Fibroblast of lung (primary cell): ENCODE data around the gene ZDHHC9. TPM values are rescaled to one million over a fixed set of nuclear protein-coding genes. Genes with fewer than 3 reads are reported as not detected.

Experiments
- DNase-seq, 2 donors: peaks; one replicate each; pipeline versions ENCODE4 v3.0.0 to v3.0.0-alpha.2; 2010; ENCODE audit warnings: low read depth in 2 of 2
- H2AFZ ChIP-seq: 2 replicates; pipeline ENCODE4 v1.5.1; 2012; ENCODE audit warnings: low read length, control low read depth, inconsistent platforms
- H3K27ac ChIP-seq: 2 replicates; pipeline ENCODE4 v1.5.1; 2011; ENCODE audit warnings: low read length, control low read depth; ENCODE audit not compliant: insufficient read depth
- H3K27me3 ChIP-seq: 2 replicates; pipeline ENCODE4 v1.5.1; 2011; ENCODE audit warnings: mild to moderate bottlenecking, low read length; ENCODE audit not compliant: control insufficient read depth, insufficient read depth
- H3K36me3 ChIP-seq: 2 replicates; pipeline ENCODE4 v1.5.1; 2011; ENCODE audit warnings: low read length; ENCODE audit not compliant: control insufficient read depth, insufficient read depth
- H3K4me1 ChIP-seq: 2 replicates; pipeline ENCODE4 v1.5.1; 2011; ENCODE audit warnings: low read length; ENCODE audit not compliant: control insufficient read depth, insufficient read depth; ENCODE audit errors: extremely low read depth
- H3K4me2 ChIP-seq: 2 replicates; pipeline ENCODE4 v1.5.1; 2011; ENCODE audit warnings: low read length, control low read depth; ENCODE audit not compliant: insufficient read depth; ENCODE audit errors: extremely low read depth
- H3K4me3 ChIP-seq, 4 experiments: fragments of 200-600 bp in 1 of 4; sonication (generic) in 1 of 4; replicated peaks in 1 of 4; 2 replicates each; pipeline ENCODE4 v1.5.1; 2011 to 2016; ENCODE audit warnings: low read length in 4 of 4, low read depth in 3 of 4, mild to moderate bottlenecking in 3 of 4, control low read depth in 2 of 4, inconsistent platforms in 1 of 4, mixed read lengths in 1 of 4; ENCODE audit not compliant: insufficient read depth in 1 of 4; ENCODE audit errors: control extremely low read depth in 1 of 4
- H3K79me2 ChIP-seq: 2 replicates; pipeline ENCODE4 v1.5.1; 2012; ENCODE audit warnings: mild to moderate bottlenecking, low read length, inconsistent platforms; ENCODE audit not compliant: control insufficient read depth, insufficient read depth
- H3K9ac ChIP-seq: 2 replicates; pipeline ENCODE4 v1.5.1; 2011; ENCODE audit warnings: mild to moderate bottlenecking, low read length, control low read depth; ENCODE audit not compliant: insufficient read depth
- H3K9me3 ChIP-seq: 2 replicates; pipeline ENCODE4 v1.5.1; 2012; ENCODE audit warnings: low read depth, low read length; ENCODE audit not compliant: control insufficient read depth, insufficient read depth
- H4K20me1 ChIP-seq: 2 replicates; pipeline ENCODE4 v1.5.1; 2011; ENCODE audit warnings: low read length; ENCODE audit not compliant: control insufficient read depth, insufficient read depth; ENCODE audit errors: extremely low read depth
- EZH2 ChIP-seq: IDR thresholded peaks from 2 replicates; pipeline ENCODE4 v1.5.1; 2012; ENCODE audit warnings: low read length, control low read depth, mild to moderate bottlenecking; ENCODE audit errors: missing control alignments
- polyA plus RNA-seq, 2 donors: library from polyadenylated mRNA; depleted of rRNA in 1 of 2; stranded (reverse) in 1 of 2; unstranded in 1 of 2; fragments of >200 nt; gene quantifications; 2 replicates each; pipeline ENCODE4 v1.2.1, GENCODE V29; 2011 to 2012; ENCODE audit warnings: missing spikeins in 1 of 2
- total RNA-seq: library from RNA; depleted of rRNA; stranded (reverse); fragments of >200 nt; gene quantifications from 2 replicates; pipeline ENCODE4 v1.2.1, GENCODE V29; 2014
- TF ChIP-seq, protein P1 (sequence below), 2 donors: IDR thresholded peaks in 1 of 2; conservative IDR thresholded peaks in 1 of 2; 1 replicate in 1 of 2; 2 replicates in 1 of 2; pipeline ENCODE4 v1.5.1; 2011 to 2012; ENCODE audit warnings: low read length in 2 of 2, control low read depth in 1 of 2, inconsistent platforms in 1 of 2, low read depth in 1 of 2, mild to moderate bottlenecking in 1 of 2

The ZDHHC9 gene
- total and polyA plus RNA-seq, 2 donors (not counting 1 experiment from before 2014, with no cell fraction given): 21.8 to 38.4 TPM

- no peaks in the 10 kb centered on the region for H3K79me2 ChIP-seq
- no peaks in the 10 kb centered on the region for H3K4me1 ChIP-seq
- H3K9ac ChIP-seq: no peak overlapping the region
- H3K36me3 ChIP-seq: no peaks in the 10 kb centered on the region
- no peak overlapping the region for H2AFZ ChIP-seq
- no peak overlapping the region for H3K27ac ChIP-seq
- no peak overlapping the region for H3K4me2 ChIP-seq
- no peaks in the 10 kb centered on the region for H4K20me1 ChIP-seq
- TF ChIP-seq EZH2: no peak
- TF ChIP-seq, protein P1, sequence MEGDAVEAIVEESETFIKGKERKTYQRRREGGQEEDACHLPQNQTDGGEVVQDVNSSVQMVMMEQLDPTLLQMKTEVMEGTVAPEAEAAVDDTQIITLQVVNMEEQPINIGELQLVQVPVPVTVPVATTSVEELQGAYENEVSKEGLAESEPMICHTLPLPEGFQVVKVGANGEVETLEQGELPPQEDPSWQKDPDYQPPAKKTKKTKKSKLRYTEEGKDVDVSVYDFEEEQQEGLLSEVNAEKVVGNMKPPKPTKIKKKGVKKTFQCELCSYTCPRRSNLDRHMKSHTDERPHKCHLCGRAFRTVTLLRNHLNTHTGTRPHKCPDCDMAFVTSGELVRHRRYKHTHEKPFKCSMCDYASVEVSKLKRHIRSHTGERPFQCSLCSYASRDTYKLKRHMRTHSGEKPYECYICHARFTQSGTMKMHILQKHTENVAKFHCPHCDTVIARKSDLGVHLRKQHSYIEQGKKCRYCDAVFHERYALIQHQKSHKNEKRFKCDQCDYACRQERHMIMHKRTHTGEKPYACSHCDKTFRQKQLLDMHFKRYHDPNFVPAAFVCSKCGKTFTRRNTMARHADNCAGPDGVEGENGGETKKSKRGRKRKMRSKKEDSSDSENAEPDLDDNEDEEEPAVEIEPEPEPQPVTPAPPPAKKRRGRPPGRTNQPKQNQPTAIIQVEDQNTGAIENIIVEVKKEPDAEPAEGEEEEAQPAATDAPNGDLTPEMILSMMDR (conservative IDR thresholded peaks at IDR 0.05 in 1 of 2, IDR thresholded peaks at IDR 0.05 in 1 of 2; ENCODE audit: low read depth in 1 of 2, low read length in 2 of 2): no peak
- no peaks in the 10 kb centered on the region for H3K27me3 ChIP-seq
- H3K9me3 ChIP-seq: no peaks in the 10 kb centered on the region
- H3K4me3 ChIP-seq: no peak overlapping the region
- no peak for DNase-seq
Observed at GRCh38 chrX:129761596-129761995, 82.1 kb downstream of the ZDHHC9 start.

GRCh38 chrX:129760981-129761380, 82.7 kb downstream of the ZDHHC9 start:
- Histone ChIP-seq H2AFZ (no peak overlapping the region), H3K27ac (no peak overlapping the region), H3K27me3 (no peaks in the 10 kb centered on the region), H3K4me2 (no peak overlapping the region), H3K9me3 (no peaks in the 10 kb centered on the region), H3K9ac (no peak overlapping the region), H3K79me2 (no peaks in the 10 kb centered on the region), H3K4me3 (no peak overlapping the region), H4K20me1 (no peaks in the 10 kb centered on the region), H3K36me3 (no peaks in the 10 kb centered on the region), H3K4me1 (no peaks in the 10 kb centered on the region)
- TF ChIP-seq EZH2: no peak
- TF ChIP-seq, protein P1 (conservative IDR thresholded peaks at IDR 0.05 in 1 of 2, IDR thresholded peaks at IDR 0.05 in 1 of 2; ENCODE audit: low read depth in 1 of 2, low read length in 2 of 2): no peak
- no peak for DNase-seq

- Histone ChIP-seq H3K36me3 (no peaks in the 10 kb centered on the region), H3K9ac (no peak overlapping the region), H3K27me3 (no peaks in the 10 kb centered on the region), H3K79me2 (no peaks in the 10 kb centered on the region), H4K20me1 (no peaks in the 10 kb centered on the region), H3K27ac (no peak overlapping the region), H3K4me3 (no peak overlapping the region), H2AFZ (no peak overlapping the region), H3K4me1 (no peaks in the 10 kb centered on the region), H3K4me2 (no peak overlapping the region), H3K9me3 (no peaks in the 10 kb centered on the region)
- DNase-seq: no peak
- TF ChIP-seq EZH2: no peak
- TF ChIP-seq, protein P1 (conservative IDR thresholded peaks at IDR 0.05 in 1 of 2, IDR thresholded peaks at IDR 0.05 in 1 of 2; ENCODE audit: low read depth in 1 of 2, low read length in 2 of 2): no peak
Observed at GRCh38 chrX:129760155-129760554, 83.5 kb downstream of the ZDHHC9 start.
